HepG2 (cell line): ENCODE results near the gene ESR1. TPM values are rescaled to one million over a fixed set of nuclear protein-coding genes. Genes with fewer than 3 reads are reported as not detected.

Source experiments
- ATAC-seq: fragments of 200-7000 bp; cut with Tn5 transposase; 3 replicates; pipeline ENCODE4 v1.9.1; 2020; ENCODE audit warnings: mild to moderate bottlenecking, moderate library complexity
- BruUV-seq: library from RNA; stranded (reverse); fragments of 400-500 nt; replicated peaks from 2 replicates; lab custom pipeline; 2021; lab: Mats Ljungman, UMichigan
- CTCF ChIA-PET: fragments of 300-600 bp; formaldehyde crosslinking; extraction: SDS; loops from one replicate; lab custom pipeline; 2021; ENCODE audit warnings: low total read pairs, inconsistent platforms, low intra/inter-chr PET ratio; lab: Yijun Ruan, JAX
- POLR2A ChIA-PET: fragments of 350-600 bp; sonication (Branson Sonifier 250); formaldehyde crosslinking; loops from one replicate; lab custom pipeline; 2020; ENCODE audit warnings: antibody characterized with exemption, inconsistent platforms; lab: Yijun Ruan, JAX
- DNase-seq: peaks from one replicate; pipeline ENCODE4 v3.0.0-alpha.2; 2015; ENCODE audit warnings: low spot score
- FAIRE-seq: peaks from 3 replicates; lab custom pipeline; 2011; peaks lifted over from hg19 to GRCh38; lab: Jason Lieb, UNC
- H2AFZ ChIP-seq: one replicate; pipeline ENCODE4 v1.6.1; 2011; ENCODE audit warnings: low read length, inconsistent platforms
- H3K27ac ChIP-seq: fragments of 300-600 bp; 3 replicates; pipeline ENCODE4 v1.8.0; 2011; ENCODE audit warnings: mixed run types, mild to moderate bottlenecking, mixed read lengths, low read length, inconsistent platforms; ENCODE audit not compliant: insufficient read depth; ENCODE audit errors: extremely low read length
- H3K27me3 ChIP-seq, 2 experiments: fragments of 200-600 bp in 1 of 2; 2 replicates in 1 of 2; 3 replicates in 1 of 2; pipeline versions ENCODE4 v1.6.0 to v1.8.0; 2011; ENCODE audit warnings: low read length in 2 of 2, mild to moderate bottlenecking in 2 of 2, moderate library complexity in 2 of 2, inconsistent platforms in 1 of 2; ENCODE audit not compliant: insufficient read depth in 2 of 2, control insufficient read depth in 1 of 2
- H3K36me3 ChIP-seq, 2 experiments: fragments of 200-600 bp in 1 of 2; replicated peaks in 1 of 2; 2 replicates in 1 of 2; 3 replicates in 1 of 2; pipeline versions ENCODE4 v1.5.1 to v1.8.0; 2011; ENCODE audit warnings: low read length in 2 of 2, inconsistent platforms in 1 of 2; ENCODE audit not compliant: insufficient read depth in 2 of 2, control insufficient read depth in 1 of 2
- H3K4me1 ChIP-seq: 2 replicates; pipeline ENCODE4 v1.5.1; 2012; ENCODE audit warnings: low read length, inconsistent platforms; ENCODE audit not compliant: insufficient read depth
- H3K4me2 ChIP-seq: 2 replicates; pipeline ENCODE4 v1.6.0; 2011; ENCODE audit warnings: low read depth, low read length, inconsistent platforms
- H3K4me3 ChIP-seq, 3 experiments: fragments of 200-600 bp in 1 of 3; sonication (generic), shearing (Covaris generic) in 1 of 3; replicated peaks in 1 of 3; 2 replicates each; pipeline ENCODE4 v1.5.1; 2011 to 2016; ENCODE audit warnings: low read length in 3 of 3, inconsistent platforms in 2 of 3, low read depth in 2 of 3, mild to moderate bottlenecking in 2 of 3, control low read depth in 1 of 3, mixed read lengths in 1 of 3; ENCODE audit not compliant: insufficient read depth in 1 of 3
- H3K79me2 ChIP-seq: one replicate; pipeline ENCODE4 v1.6.1; 2011; ENCODE audit warnings: low read length, inconsistent platforms; ENCODE audit not compliant: insufficient read depth
- H3K9ac ChIP-seq: 2 replicates; pipeline ENCODE4 v1.6.0; 2011; ENCODE audit warnings: mild to moderate bottlenecking, low read depth, low read length, inconsistent platforms; ENCODE audit not compliant: insufficient read depth
- H3K9me3 ChIP-seq: 2 replicates; pipeline ENCODE4 v1.5.1; 2012; ENCODE audit warnings: mild to moderate bottlenecking, low read length
- H4K20me1 ChIP-seq: 2 replicates; pipeline ENCODE4 v1.6.0; 2011; ENCODE audit warnings: inconsistent platforms, mild to moderate bottlenecking, low read length, moderate library complexity; ENCODE audit not compliant: insufficient read depth
- HOXA7 ChIP-seq: sonication (generic); formaldehyde crosslinking; IDR thresholded peaks from 2 replicates; pipeline ENCODE4 v1.8.1; 2022; ENCODE audit warnings: mild to moderate bottlenecking, missing genetic modification reagents, moderate library complexity
- KDM2A ChIP-seq: sonication (generic); formaldehyde crosslinking; IDR thresholded peaks from 2 replicates; pipeline ENCODE4 v1.4.0; 2020; ENCODE audit warnings: low read depth, missing genetic modification reagents, borderline replicate concordance
- NKX3-1 ChIP-seq: sonication (generic); formaldehyde crosslinking; IDR thresholded peaks from 2 replicates; pipeline ENCODE4 v1.5.0; 2020; ENCODE audit warnings: missing genetic modification reagents
- ZNF543 ChIP-seq: sonication (generic); formaldehyde crosslinking; IDR thresholded peaks from 2 replicates; pipeline ENCODE4 v1.4.0; 2020; ENCODE audit warnings: mild to moderate bottlenecking, missing genetic modification reagents
- ZNF609 ChIP-seq: sonication (generic); formaldehyde crosslinking; IDR thresholded peaks from 2 replicates; pipeline ENCODE4 v1.4.0; 2020; ENCODE audit warnings: mild to moderate bottlenecking, missing genetic modification reagents, borderline replicate concordance
- WGBS: methylation state at CpG from one replicate; pipeline ENCODE4 v1.1.6; 2017; ENCODE audit warnings: low lambda C conversion rate; 5-methylcytosine and 5-hydroxymethylcytosine counted together
- in situ Hi-C: cut with HindIII; loops from 2 replicates; pipeline ENCODE4 v1.10.0; 2017; ENCODE audit warnings: low pct_unique_long_range_greater_than_20kb; ENCODE audit not compliant: extremely low pct_ligation_motif_present
- intact Hi-C: fragments of 100-400 bp; cut with micrococcal nuclease; formaldehyde crosslinking; loops from one replicate; pipeline ENCODE4 v1.10.0; 2022; ENCODE audit not compliant: unreplicated experiment
- polyA plus RNA-seq, 8 experiments: library from polyadenylated mRNA; depleted of rRNA in 3 of 8; stranded (reverse) in 7 of 8; unstranded in 1 of 8; fragments of >200 nt; fragmentation: Illumina TruSeq in 4 of 8; extraction: Trizol in 4 of 8; gene quantifications; 2 replicates each; pipeline versions ENCODE4 v1.2.1 to v1.2.3, GENCODE V29; 2011 to 2016; ENCODE audit warnings: low read depth in 4 of 8, missing spikeins in 1 of 8, mixed read lengths in 1 of 8; ENCODE audit not compliant: insufficient read depth in 1 of 8
- total RNA-seq, 5 experiments: library from RNA; depleted of rRNA; stranded (reverse); fragments of >200 nt; fragmentation: Illumina TruSeq; extraction: Trizol; gene quantifications; 2 replicates each; pipeline ENCODE4 v1.2.3, GENCODE V29; 2016; ENCODE audit warnings: low read depth in 1 of 5
- TF ChIP-seq, protein P1 (sequence below): sonication (generic); formaldehyde crosslinking; IDR thresholded peaks from 2 replicates; pipeline ENCODE4 v1.8.0; 2022; ENCODE audit warnings: mild to moderate bottlenecking, missing genetic modification reagents, moderate library complexity

The ESR1 gene
- total and polyA plus RNA-seq, 2 of the 13 experiments (the other 11 are each of a cell fraction or from before 2014, with no cell fraction given): not detected

DNA sequence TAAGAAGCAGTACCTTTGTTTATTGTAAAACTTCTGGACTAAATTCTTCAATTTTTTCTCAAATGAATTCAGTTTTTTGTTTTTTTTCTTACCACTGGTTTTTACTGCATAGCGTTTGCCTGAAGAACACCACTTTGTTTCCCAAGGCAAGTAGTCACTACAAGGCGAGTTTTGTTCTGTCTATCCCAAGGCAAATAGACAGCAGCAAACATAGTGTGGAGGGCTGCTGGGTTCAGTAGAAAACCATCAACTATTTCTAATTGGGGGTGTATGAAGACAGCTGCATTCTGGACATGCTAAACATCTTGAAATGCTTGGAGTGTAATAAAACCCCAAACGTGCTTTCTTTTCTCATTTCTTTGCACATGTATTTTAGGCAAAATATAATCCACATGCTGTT, 197.4 kb downstream of the ESR1 start:
- H3K27me3 ChIP-seq: no peaks in the 10 kb centered on the region
- H3K27ac ChIP-seq: no peak overlapping the region
- TF ChIP-seq KDM2A (CRISPR knock-in tag) (no peak), ZNF543 (CRISPR knock-in tag) (no peak), ZNF609 (CRISPR knock-in tag) (no peak), NKX3-1 (CRISPR knock-in tag) (no peak), HOXA7 (CRISPR knock-in tag) (no peak)
- TF ChIP-seq, protein P1, sequence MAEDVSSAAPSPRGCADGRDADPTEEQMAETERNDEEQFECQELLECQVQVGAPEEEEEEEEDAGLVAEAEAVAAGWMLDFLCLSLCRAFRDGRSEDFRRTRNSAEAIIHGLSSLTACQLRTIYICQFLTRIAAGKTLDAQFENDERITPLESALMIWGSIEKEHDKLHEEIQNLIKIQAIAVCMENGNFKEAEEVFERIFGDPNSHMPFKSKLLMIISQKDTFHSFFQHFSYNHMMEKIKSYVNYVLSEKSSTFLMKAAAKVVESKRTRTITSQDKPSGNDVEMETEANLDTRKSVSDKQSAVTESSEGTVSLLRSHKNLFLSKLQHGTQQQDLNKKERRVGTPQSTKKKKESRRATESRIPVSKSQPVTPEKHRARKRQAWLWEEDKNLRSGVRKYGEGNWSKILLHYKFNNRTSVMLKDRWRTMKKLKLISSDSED (CRISPR knock-in tag): no peak
- H3K9me3 ChIP-seq: no peaks in the 10 kb centered on the region
- H3K9ac ChIP-seq: no peak overlapping the region
- no peaks in the 10 kb centered on the region for H3K79me2 ChIP-seq
- intact Hi-C loops: no loop called here
- WGBS: 14% methylated on average over 3 of the region's 3 CpGs
- H3K36me3 ChIP-seq: no peaks in the 10 kb centered on the region
- no peak for ATAC-seq
- DNase-seq: no peak
- no peak overlapping the region for H3K4me2 ChIP-seq
- BruUV-seq: no TSS peak
- ChIA-PET CTCF (no interaction called here), POLR2A (no interaction called here)
- H4K20me1 ChIP-seq: no peaks in the 10 kb centered on the region
- FAIRE-seq: no peak
- in situ Hi-C loops: no loop called here
- H2AFZ ChIP-seq: no peak overlapping the region
- peaks cover 10% of the 10 kb centered on the region for H3K4me1 ChIP-seq
- no peak overlapping the region for H3K4me3 ChIP-seq
